GM20000 (cell line): ENCODE results near the gene SLC10A4.

Experiments used
- DNase-seq: peaks from one replicate; pipeline ENCODE4 v3.0.0; 2012; ENCODE audit warnings: low spot score
- CTCF ChIP-seq: IDR thresholded peaks from 2 replicates; pipeline ENCODE4 v1.5.1; 2012; ENCODE audit warnings: mild to moderate bottlenecking, control low read depth; ENCODE audit errors: extremely low read depth, missing control alignments

The SLC10A4 gene

DNA sequence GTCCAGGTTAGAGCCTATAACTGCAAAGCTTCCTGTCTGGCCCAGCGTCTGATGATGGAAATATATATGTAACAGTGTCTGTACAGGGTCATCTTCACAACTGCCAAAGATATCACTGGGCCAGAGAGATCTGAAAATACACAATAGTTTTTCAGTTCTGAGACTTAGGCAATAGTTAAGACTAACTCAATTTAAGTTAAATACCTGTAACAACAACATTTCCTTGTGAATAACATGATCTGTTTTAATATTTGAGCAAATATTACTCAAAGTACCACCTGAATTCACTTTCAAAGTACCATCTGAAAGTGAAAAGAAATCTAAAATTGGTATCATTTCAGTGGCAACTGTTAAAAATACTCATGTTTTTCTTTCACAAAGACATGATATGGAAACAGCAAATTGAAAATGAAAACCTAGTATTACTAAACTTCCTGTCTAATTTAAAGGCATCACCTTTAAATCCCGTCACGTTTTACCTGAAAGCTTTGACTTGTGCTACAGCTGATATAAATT is 16.5 kb downstream of the SLC10A4 start:
- no peak for TF ChIP-seq CTCF
- DNase-seq, result no peak

GRCh38 chr4:48503233-48504025 is 20.3 kb downstream of the SLC10A4 start:
- no peak for TF ChIP-seq CTCF
- no peak for DNase-seq

GRCh38 chr4:48504026-48504330 is 20.8 kb downstream of the SLC10A4 start:
- no peak for DNase-seq
- no peak for TF ChIP-seq CTCF

GRCh38 chr4:48504352-48504751 is 21.2 kb downstream of the SLC10A4 start:
- no peak for DNase-seq

DNA sequence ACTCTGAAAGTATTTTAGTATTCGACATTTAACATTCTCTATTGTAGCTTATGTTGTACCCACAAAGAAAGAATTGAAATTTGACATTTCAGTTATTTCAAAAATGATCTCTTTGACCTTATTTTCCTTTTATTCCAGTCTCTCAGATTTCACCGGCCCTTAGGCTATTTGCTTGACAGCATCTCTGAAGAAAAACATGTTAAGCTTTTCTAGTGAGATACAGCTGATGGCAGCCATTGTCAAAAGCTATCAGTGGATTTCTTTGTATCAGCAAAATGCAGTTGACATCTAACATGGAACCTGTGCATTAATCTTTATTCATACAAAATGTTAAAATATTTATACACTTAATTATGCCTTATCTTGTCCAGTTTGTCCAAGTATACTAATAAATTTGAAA is 23.6 kb downstream of the SLC10A4 start:
- TF ChIP-seq CTCF, result no peak
- no peak for DNase-seq

More at GRCh38 chr4:48504352-48504751, 21.2 kb downstream of the SLC10A4 start:
- TF ChIP-seq CTCF, result no peak

DNA sequence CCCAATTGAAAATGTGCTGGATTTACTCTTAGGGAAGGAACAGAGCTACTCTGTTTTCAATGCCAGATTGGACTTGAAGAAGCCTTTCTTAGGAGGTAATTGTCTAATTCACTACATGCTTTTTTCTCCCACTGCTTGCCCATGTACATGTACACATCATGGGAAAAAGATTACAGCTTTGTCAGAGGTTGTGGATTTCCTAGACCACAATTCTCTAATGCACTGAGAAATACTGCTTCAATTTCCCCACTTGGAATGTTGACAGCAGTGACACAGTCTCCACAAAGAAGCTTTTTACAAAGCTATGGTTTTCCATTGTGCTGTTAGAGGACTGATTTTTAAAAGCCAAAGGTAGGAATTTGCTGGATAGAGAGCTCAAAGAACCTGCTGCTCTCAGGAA is 26.4 kb downstream of the SLC10A4 start:
- TF ChIP-seq CTCF, result no peak
- no peak for DNase-seq

DNA sequence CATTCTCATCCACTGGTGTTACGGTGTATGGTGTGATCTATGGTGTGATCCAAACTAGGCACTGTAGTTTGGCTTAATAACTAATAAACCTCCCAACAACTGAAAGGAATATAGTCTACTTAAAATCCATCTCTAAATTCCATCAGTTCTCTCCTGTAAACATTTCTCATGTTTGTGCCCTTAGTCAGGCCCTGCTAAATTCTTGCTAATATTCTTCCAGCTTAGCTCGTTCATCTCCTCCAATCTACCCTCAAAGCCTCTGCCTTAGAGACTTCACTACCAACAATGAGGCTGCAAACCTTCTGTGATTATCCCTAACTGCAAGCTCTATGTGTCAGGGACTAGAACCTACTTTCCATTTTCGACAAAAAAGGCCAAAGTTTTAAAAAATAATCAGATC is 35.0 kb downstream of the SLC10A4 start:
- no peak for TF ChIP-seq CTCF
- no peak for DNase-seq
